HG02798 (cell line): ENCODE results near the gene COPZ2.
"Not testable (repeated sequence)": the region's sequence is repeated elsewhere in the genome, so short reads cannot be mapped to it uniquely, and the experiment has no call there.

Source experiments
- ATAC-seq: cut with Tn5 transposase; IDR thresholded peaks from one replicate; pipeline ENCODE4 v1.9.1; 2021; ENCODE audit warnings: mild to moderate bottlenecking; ENCODE audit not compliant: unreplicated experiment, poor library complexity

The COPZ2 gene

GRCh38 chr17:48037036-48037837, at the start of gene COPZ2:
TSS of gene COPZ2 (minus strand) at chr17:48037797. CDS start at chr17:48037777, 20 bp downstream.
- ATAC-seq, result peak; percentile 61

DNA sequence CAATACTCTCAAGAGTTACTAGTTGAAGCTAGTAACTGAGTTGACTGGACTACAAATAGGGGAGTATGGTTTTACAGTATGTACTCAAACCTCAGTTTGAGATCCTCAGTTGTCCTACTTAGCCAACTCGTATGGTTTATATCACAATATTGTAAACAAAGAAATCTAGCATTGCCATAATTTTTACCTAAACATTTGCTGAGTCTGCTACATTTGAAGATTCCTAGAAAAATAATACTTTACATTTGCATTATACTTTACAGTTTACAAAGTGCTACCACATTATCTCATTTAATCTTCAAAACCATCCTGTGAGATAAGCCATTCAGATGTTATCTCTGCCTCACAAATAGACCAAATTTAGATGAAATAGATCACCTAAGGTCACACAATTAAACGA, 47.3 kb upstream of the COPZ2 start:
- no peak for ATAC-seq

DNA sequence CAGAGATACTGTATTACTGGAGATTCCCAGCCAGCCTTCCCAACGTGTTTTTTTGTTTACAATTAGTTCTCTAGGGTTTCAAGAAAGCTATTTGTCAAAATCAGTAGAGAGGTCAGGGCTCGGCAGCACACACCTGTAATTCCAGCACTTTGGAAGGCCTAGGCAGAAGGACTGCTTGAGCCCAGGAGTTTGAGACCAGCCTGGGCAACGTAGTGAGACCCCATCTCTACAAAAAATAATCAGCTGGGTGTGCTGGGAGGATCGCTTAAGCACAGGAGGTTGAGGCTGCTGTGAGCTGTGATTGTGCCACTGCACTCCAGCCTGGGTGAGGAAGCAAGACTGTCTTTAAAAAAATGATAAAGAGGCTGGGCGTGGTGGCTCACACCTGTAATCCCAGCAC, 44.3 kb upstream of the COPZ2 start:
- no peak for ATAC-seq

DNA sequence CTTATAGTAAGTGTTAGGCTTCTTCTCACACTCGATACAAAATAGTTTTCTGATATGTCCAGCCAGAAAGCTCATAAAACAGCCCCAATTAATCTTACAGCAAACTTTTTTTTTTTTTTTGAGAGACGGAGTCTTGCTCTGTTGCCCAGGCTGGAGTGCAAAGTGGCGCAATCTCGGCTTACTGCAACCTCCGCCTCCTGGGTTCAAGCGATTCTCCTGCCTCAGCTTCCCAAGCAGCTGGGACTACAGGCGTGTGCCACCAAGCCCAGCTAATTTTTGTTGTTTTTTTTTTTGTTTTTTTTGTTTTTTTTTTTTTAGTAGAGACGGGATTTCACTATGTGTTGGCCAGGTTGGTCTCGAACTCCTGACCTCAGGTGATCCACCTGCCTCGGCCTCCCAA, 39.6 kb upstream of the COPZ2 start:
- not testable (repeated sequence) for ATAC-seq

- peak; percentile 42 for ATAC-seq
Measured at GRCh38 chr17:48074322-48075081, 36.9 kb upstream of the COPZ2 start.

DNA sequence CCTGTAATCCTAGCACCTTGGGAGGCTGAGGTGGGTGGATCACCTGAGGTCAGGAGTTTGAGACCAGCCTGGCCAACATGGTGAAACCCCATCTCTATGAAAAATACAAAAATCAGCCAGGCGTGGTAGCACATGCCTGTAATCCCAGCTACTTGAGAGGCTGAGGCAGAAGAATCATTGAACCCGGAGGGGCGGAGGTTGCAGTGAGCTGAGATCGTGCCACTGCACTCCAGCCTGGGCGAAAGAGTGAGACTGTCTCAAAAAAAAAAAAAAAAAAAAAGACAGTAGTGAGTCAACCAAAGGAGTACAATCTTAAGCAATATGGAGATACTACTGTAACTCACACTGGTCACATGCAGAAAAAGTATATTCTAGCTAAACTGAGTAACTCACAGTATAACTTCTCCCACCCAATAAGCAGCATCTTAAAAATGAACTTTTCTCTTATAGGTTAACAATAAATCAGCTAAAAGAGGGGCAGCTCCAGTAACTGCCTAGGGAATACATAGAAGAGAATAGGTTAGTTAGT, 36.0 kb upstream of the COPZ2 start:
- ATAC-seq, result not testable (repeated sequence)

DNA sequence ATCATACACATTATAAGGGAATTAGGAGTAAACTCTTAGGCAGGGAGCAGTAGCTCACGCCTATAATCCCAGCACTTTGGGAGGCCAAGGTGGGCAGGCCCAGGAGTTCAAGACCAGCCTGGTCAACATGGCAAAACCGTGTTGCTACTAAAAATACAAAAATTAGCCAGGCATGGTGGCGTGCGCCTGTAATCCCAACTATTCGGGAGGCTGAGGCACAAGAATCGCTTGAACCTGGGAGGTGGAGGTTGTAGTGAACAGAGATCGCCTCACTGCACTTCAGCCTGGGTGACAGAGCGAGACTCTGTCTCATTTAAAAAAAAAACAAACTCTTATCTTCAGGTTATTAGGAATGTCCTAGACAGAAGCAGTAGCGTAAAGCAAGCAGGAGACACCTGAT, 35.2 kb upstream of the COPZ2 start:
- ATAC-seq, result not testable (repeated sequence)

DNA sequence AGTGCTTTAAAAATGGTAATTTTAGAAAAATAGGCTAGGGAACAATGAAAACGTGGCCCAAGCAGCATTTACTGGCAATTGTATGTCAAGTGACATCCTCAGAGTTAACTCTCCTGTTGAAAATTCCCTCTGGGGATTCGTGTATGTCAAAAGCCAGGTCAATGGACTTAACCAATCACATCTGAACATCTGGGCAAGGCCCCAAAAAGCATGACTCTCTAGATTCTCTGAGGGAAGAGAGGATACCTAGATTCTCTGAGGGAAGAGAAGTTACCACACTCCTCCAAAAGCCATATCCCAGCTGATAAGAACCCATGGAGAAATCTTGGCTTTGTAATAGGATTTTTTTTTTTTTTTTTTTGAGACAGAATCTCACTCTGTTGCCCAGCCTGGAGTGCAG, 34.1 kb upstream of the COPZ2 start:
- no peak for ATAC-seq

DNA sequence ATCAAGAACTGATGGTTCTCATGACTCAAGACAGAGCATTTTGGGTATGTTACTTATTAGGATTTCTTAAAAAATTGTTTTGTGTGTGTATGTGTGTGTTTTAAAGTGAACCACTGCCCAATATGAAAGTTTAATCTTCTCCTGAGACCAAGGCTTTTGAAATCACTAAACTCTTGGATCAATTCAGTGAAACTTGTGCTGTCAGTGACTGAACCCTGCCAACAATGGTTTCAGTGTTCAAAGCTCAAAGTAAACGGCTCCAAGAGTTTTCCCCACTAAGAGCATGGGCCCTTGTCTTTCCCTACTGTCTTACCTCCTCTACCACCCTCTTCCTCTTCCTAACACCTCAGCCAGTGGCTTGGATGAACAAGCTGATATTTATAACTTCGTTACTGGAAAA, 32.6 kb upstream of the COPZ2 start:
- no peak for ATAC-seq

- no peak for ATAC-seq
Measured at GRCh38 chr17:48068491-48068961, 30.9 kb upstream of the COPZ2 start.

DNA sequence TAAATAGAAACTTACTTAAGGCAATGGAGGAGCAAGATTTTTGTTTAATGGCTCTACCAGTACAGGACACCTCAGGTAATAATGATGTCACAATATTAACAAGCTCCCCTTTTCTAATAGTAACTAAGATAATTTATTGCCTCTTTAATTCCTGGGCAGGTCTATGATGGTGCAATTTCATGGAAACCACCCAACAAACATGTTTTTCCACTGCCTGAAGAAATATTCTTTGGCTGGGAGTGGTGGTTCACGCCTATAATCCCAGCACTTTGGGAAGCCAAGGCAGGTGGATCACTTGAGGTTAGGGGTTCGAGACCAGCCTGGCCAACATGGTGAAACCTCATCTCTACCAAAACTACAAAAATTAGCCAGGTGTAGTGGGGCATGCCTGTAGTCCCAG, 30.2 kb upstream of the COPZ2 start:
- not testable (repeated sequence) for ATAC-seq

- no peak for ATAC-seq
Measured at GRCh38 chr17:48067245-48067644, 29.6 kb upstream of the COPZ2 start.

GRCh38 chr17:48066656-48067055, 29.1 kb upstream of the COPZ2 start:
- no peak for ATAC-seq

- ATAC-seq, result no peak
Measured at GRCh38 chr17:48066192-48066591, 28.6 kb upstream of the COPZ2 start.

DNA sequence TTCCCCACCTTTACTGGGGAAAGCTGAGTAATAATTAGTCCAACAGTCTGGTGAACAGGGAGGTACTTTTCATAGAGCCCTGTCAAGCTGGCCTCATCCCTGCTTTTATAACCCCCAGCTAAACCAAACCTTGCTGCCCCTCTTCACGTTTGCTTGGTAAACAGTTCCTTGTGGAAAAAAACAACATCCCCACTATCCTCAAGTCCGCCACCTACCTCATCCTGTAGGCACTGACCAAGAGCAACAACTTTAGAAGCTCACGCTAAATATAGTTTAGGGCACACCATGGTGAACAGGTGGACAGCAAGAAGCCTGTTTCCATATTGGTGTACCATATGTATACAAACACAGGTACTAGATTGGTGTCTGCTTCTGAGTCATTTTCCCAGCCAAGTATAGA, 27.0 kb upstream of the COPZ2 start:
- no peak for ATAC-seq

GRCh38 chr17:48062273-48062672, 24.7 kb upstream of the COPZ2 start:
- ATAC-seq, result no peak

- no peak for ATAC-seq
Measured at GRCh38 chr17:48060249-48060648, 22.7 kb upstream of the COPZ2 start.

- no peak for ATAC-seq
Measured at GRCh38 chr17:48059125-48059668, 21.6 kb upstream of the COPZ2 start.

- ATAC-seq, result no peak
Measured at GRCh38 chr17:48058393-48059124, 21.0 kb upstream of the COPZ2 start.

- ATAC-seq, result no peak
Measured at GRCh38 chr17:48057626-48058025, 20.0 kb upstream of the COPZ2 start.
